Measurements from ENCODE around the gene SEC61B. TPM values are rescaled to one million over a fixed set of nuclear protein-coding genes. Genes with fewer than 3 reads are reported as not detected.

SEC61B gene
- total and polyA plus RNA-seq, 5 donors: 46.4 to 103 (median 52.1) TPM

- intact Hi-C loops (cut with DNase I): loop anchor here in 1 of 4 donors (10.0 kb wide), 1 partner anchor 632 kb away; no protein-coding TSS in a partner anchor
- H3K4me1 ChIP-seq (ENCODE audit: control insufficient read depth, insufficient read depth, low read length): no peaks in the 10 kb centered on the region
- H3K27me3 ChIP-seq (ENCODE audit: control insufficient read depth, insufficient read depth): no peaks in the 10 kb centered on the region
- no peak for ATAC-seq
- DNase-seq: no peak
- H3K27ac ChIP-seq (ENCODE audit: low read length): no peak overlapping the region
- WGBS: 91% methylated on average over 3 of the region's 3 CpGs
- no peak overlapping the region for H3K4me3 ChIP-seq (ENCODE audit: low read length)
- no peaks in the 10 kb centered on the region for H3K9me3 ChIP-seq (ENCODE audit: control insufficient read depth, low read length)
Observed at GRCh38 chr9:99182356-99182755, 39.7 kb upstream of the SEC61B start.

- no peak overlapping the region for H3K27ac ChIP-seq (ENCODE audit: low read length)
- ATAC-seq (no peak), DNase-seq (no peak)
- H3K4me1 ChIP-seq (ENCODE audit: control insufficient read depth, insufficient read depth, low read length): no peaks in the 10 kb centered on the region
- no peak overlapping the region for H3K4me3 ChIP-seq (ENCODE audit: low read length)
- no peaks in the 10 kb centered on the region for H3K9me3 ChIP-seq (ENCODE audit: control insufficient read depth, low read length)
- 85% methylated on average over 3 of the region's 3 CpGs for WGBS
- no peaks in the 10 kb centered on the region for H3K27me3 ChIP-seq (ENCODE audit: control insufficient read depth, insufficient read depth)
- intact Hi-C loops (cut with DNase I): loop anchor here in 1 of 4 donors (10.0 kb wide), 1 partner anchor 631 kb away; no protein-coding TSS in a partner anchor
Observed at GRCh38 chr9:99183616-99184015, 38.5 kb upstream of the SEC61B start.

GRCh38 chr9:99184110-99184474 is 38.0 kb upstream of the SEC61B start:
- DNase-seq: peak; percentile 68 to 84 (median 69)
- peak; percentile 52 to 57 for ATAC-seq
- no peak overlapping the region for H3K4me3 ChIP-seq (ENCODE audit: low read length)
- intact Hi-C loops (cut with DNase I): loop anchor here in 1 of 4 donors (10.0 kb wide), 1 partner anchor 631 kb away; no protein-coding TSS in a partner anchor
- H3K27ac ChIP-seq (ENCODE audit: low read length): no peak overlapping the region
- 45% methylated on average over 10 of the region's 10 CpGs for WGBS
- H3K27me3 ChIP-seq (ENCODE audit: control insufficient read depth, insufficient read depth): no peaks in the 10 kb centered on the region
- no peaks in the 10 kb centered on the region for H3K9me3 ChIP-seq (ENCODE audit: control insufficient read depth, low read length)
- H3K4me1 ChIP-seq (ENCODE audit: control insufficient read depth, insufficient read depth, low read length): no peaks in the 10 kb centered on the region

GRCh38 chr9:99184475-99185347 is 37.4 kb upstream of the SEC61B start:
- Histone ChIP-seq H3K27ac (ENCODE audit: low read length) (no peak overlapping the region), H3K4me3 (ENCODE audit: low read length) (no peak overlapping the region), H3K9me3 (ENCODE audit: control insufficient read depth, low read length) (no peaks in the 10 kb centered on the region), H3K4me1 (ENCODE audit: control insufficient read depth, insufficient read depth, low read length) (no peaks in the 10 kb centered on the region), H3K27me3 (ENCODE audit: control insufficient read depth, insufficient read depth) (no peaks in the 10 kb centered on the region)
- ATAC-seq (peak; percentile 90 to 91), DNase-seq (peak; percentile 90 to 96 (median 92))
- 27% methylated on average over 29 of the region's 29 CpGs for WGBS
- intact Hi-C loops (cut with DNase I): loop anchor here in 1 of 4 donors (10.0 kb wide), 1 partner anchor 630 kb away; no protein-coding TSS in a partner anchor

GRCh38 chr9:99185348-99185632 is 36.8 kb upstream of the SEC61B start:
- DNase-seq: no peak
- Histone ChIP-seq H3K9me3 (ENCODE audit: control insufficient read depth, low read length) (no peaks in the 10 kb centered on the region), H3K4me3 (ENCODE audit: low read length) (no peak overlapping the region), H3K27me3 (ENCODE audit: control insufficient read depth, insufficient read depth) (no peaks in the 10 kb centered on the region), H3K27ac (ENCODE audit: low read length) (no peak overlapping the region), H3K4me1 (ENCODE audit: control insufficient read depth, insufficient read depth, low read length) (no peaks in the 10 kb centered on the region)
- 90% methylated on average over 5 of the region's 5 CpGs for WGBS
- intact Hi-C loops (cut with DNase I): loop anchor here in 1 of 4 donors (10.0 kb wide), 1 partner anchor 630 kb away; no protein-coding TSS in a partner anchor
- no peak for ATAC-seq

- WGBS: 95% methylated on average over 5 of the region's 5 CpGs
- Histone ChIP-seq H3K4me3 (ENCODE audit: low read length) (no peak overlapping the region), H3K27me3 (ENCODE audit: control insufficient read depth, insufficient read depth) (no peaks in the 10 kb centered on the region), H3K9me3 (ENCODE audit: control insufficient read depth, low read length) (no peaks in the 10 kb centered on the region), H3K27ac (ENCODE audit: low read length) (no peak overlapping the region), H3K4me1 (ENCODE audit: control insufficient read depth, insufficient read depth, low read length) (no peaks in the 10 kb centered on the region)
- intact Hi-C loops (cut with DNase I): loop anchor here in 1 of 4 donors (10.0 kb wide), 1 partner anchor 629 kb away; no protein-coding TSS in a partner anchor
- DNase-seq (no peak), ATAC-seq (no peak)
Observed at GRCh38 chr9:99185934-99186333, 36.1 kb upstream of the SEC61B start.

GRCh38 chr9:99187311-99187710 is 34.8 kb upstream of the SEC61B start:
- Histone ChIP-seq H3K4me1 (ENCODE audit: control insufficient read depth, insufficient read depth, low read length) (no peaks in the 10 kb centered on the region), H3K9me3 (ENCODE audit: control insufficient read depth, low read length) (no peaks in the 10 kb centered on the region), H3K27me3 (ENCODE audit: control insufficient read depth, insufficient read depth) (no peaks in the 10 kb centered on the region), H3K4me3 (ENCODE audit: low read length) (no peak overlapping the region), H3K27ac (ENCODE audit: low read length) (no peak overlapping the region)
- DNase-seq (no peak), ATAC-seq (no peak)
- intact Hi-C loops (cut with DNase I): loop anchor here in 1 of 4 donors (10.0 kb wide), 1 partner anchor 627 kb away; no protein-coding TSS in a partner anchor
- 84% methylated on average over 4 of the region's 4 CpGs for WGBS

GRCh38 chr9:99189186-99189585 is 32.9 kb upstream of the SEC61B start:
- no peak for ATAC-seq
- 81% methylated on average over 2 of the region's 2 CpGs for WGBS
- no peak for DNase-seq
- Histone ChIP-seq H3K27ac (ENCODE audit: low read length) (no peak overlapping the region), H3K4me1 (ENCODE audit: control insufficient read depth, insufficient read depth, low read length) (no peaks in the 10 kb centered on the region), H3K4me3 (ENCODE audit: low read length) (no peak overlapping the region), H3K27me3 (ENCODE audit: control insufficient read depth, insufficient read depth) (no peaks in the 10 kb centered on the region), H3K9me3 (ENCODE audit: control insufficient read depth, low read length) (no peaks in the 10 kb centered on the region)
- intact Hi-C loops (cut with DNase I): loop anchor here in 1 of 4 donors (10.0 kb wide), 1 partner anchor 626 kb away; no protein-coding TSS in a partner anchor

- no peak for DNase-seq
- Histone ChIP-seq H3K4me1 (ENCODE audit: control insufficient read depth, insufficient read depth, low read length) (no peaks in the 10 kb centered on the region), H3K27me3 (ENCODE audit: control insufficient read depth, insufficient read depth) (no peaks in the 10 kb centered on the region), H3K4me3 (ENCODE audit: low read length) (no peak overlapping the region), H3K9me3 (ENCODE audit: control insufficient read depth, low read length) (no peaks in the 10 kb centered on the region), H3K27ac (ENCODE audit: low read length) (no peak overlapping the region)
- no peak for ATAC-seq
- WGBS: 75% methylated on average over 8 of the region's 8 CpGs
- intact Hi-C loops (cut with DNase I): loop anchor here in 1 of 4 donors (10.0 kb wide), 1 partner anchor 625 kb away; no protein-coding TSS in a partner anchor
Observed at GRCh38 chr9:99189887-99190596, 32.0 kb upstream of the SEC61B start.

- intact Hi-C loops (cut with DNase I): no loop called here
- ATAC-seq: no peak
- 96% methylated on average over 3 of the region's 3 CpGs for WGBS
Observed at GRCh38 chr9:99190597-99191283, 31.3 kb upstream of the SEC61B start.

More at GRCh38 chr9:99190597-99191283, 31.3 kb upstream of the SEC61B start:
- H3K27ac ChIP-seq (ENCODE audit: low read length): no peak overlapping the region
- DNase-seq: no peak
- H3K27me3 ChIP-seq (ENCODE audit: control insufficient read depth, insufficient read depth): no peaks in the 10 kb centered on the region
- H3K9me3 ChIP-seq (ENCODE audit: control insufficient read depth, low read length): no peaks in the 10 kb centered on the region
- H3K4me3 ChIP-seq (ENCODE audit: low read length): no peak overlapping the region
- H3K4me1 ChIP-seq (ENCODE audit: control insufficient read depth, insufficient read depth, low read length): no peaks in the 10 kb centered on the region
